Measurements from ENCODE around the gene SLC13A5.

- TF ChIP-seq GATA2 (CRISPR knock-in tag; IDR thresholded peaks at IDR 0.05) = no peak
- no peak for TF ChIP-seq CTCF (IDR thresholded peaks at IDR 0.05)
- no peak for TF ChIP-seq NRF1 (IDR thresholded peaks at IDR 0.05; ENCODE audit: low read depth, low read length)
- TF ChIP-seq TCF12 (IDR thresholded peaks at IDR 0.05) = no peak
- TF ChIP-seq FOXJ3 (CRISPR knock-in tag; IDR thresholded peaks at IDR 0.05) = no peak
- no peak for TF ChIP-seq RCOR1 (IDR thresholded peaks at IDR 0.05; ENCODE audit: low read length)
- no peak for TF ChIP-seq TAF1 (IDR thresholded peaks at IDR 0.05; ENCODE audit: borderline replicate concordance, low read depth, low read length)
- TF ChIP-seq YY1 (IDR thresholded peaks at IDR 0.05; ENCODE audit: low read depth) = no peak
- no peak for TF ChIP-seq POLR2AphosphoS5 (IDR thresholded peaks at IDR 0.05; ENCODE audit: low read depth, low read length)
- no peak for TF ChIP-seq PBX3 (IDR thresholded peaks at IDR 0.05)
- TF ChIP-seq MAX (IDR thresholded peaks at IDR 0.05; ENCODE audit: low read depth) = no peak
- TF ChIP-seq FOSL2 (IDR thresholded peaks at IDR 0.05; ENCODE audit: borderline replicate concordance, low read depth) = no peak
- TF ChIP-seq RFX5 (IDR thresholded peaks at IDR 0.05; ENCODE audit: low read length) = no peak
- TF ChIP-seq MXI1 (IDR thresholded peaks at IDR 0.05; ENCODE audit: low read depth, low read length) = no peak
Measured at GRCh38 chr17:6684881-6685767, 28.0 kb downstream of the SLC13A5 start.

Measured in SK-N-SH (cell line).